ENCODE data around the gene RFC1. TPM values are rescaled to one million over a fixed set of nuclear protein-coding genes. Genes with fewer than 3 reads are reported as not detected.

Gene RFC1
- total and polyA plus RNA-seq, 4 donors = 13.3 to 45.2 (median 30.8) TPM

DNA sequence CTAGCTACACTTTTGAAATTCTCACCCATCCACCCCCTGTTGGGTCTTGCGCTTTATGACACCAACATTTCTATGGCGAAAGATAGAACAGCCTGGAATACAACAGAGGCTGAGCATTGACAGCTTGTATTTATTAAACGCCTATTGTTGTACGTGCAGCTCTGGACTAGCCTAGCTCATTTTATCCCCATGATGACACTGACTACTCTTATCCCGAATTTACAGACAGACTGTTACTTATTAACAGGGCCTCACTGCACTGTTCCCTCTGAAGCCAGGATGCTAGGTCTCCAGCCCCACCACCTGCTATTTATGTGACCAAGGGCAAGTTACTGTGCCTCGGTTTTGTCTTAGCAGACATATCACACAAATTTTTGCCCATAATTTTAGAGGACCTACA lies 1.0 kb upstream of the RFC1 start:
- peak overlapping the region in 1 of 2 donors; percentile 95 for H3K9ac ChIP-seq (ENCODE audit: low read depth in 1 of 2, low read length in 2 of 2)
- 42% methylated on average over 6 of the region's 6 CpGs for WGBS
- peak overlapping the region; percentile 94 to 97 for H3K27ac ChIP-seq (ENCODE audit: low read depth in 1 of 2, low read length in 2 of 2)
- no peak for TF ChIP-seq FOXA1 (IDR thresholded peaks at IDR 0.05)
- TF ChIP-seq, protein P1, sequence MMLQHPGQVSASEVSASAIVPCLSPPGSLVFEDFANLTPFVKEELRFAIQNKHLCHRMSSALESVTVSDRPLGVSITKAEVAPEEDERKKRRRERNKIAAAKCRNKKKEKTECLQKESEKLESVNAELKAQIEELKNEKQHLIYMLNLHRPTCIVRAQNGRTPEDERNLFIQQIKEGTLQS (IDR thresholded peaks at IDR 0.05) = no peak
- TF ChIP-seq YY1 (IDR thresholded peaks at IDR 0.05) = peak; percentile 60
- TF ChIP-seq, protein P2, sequence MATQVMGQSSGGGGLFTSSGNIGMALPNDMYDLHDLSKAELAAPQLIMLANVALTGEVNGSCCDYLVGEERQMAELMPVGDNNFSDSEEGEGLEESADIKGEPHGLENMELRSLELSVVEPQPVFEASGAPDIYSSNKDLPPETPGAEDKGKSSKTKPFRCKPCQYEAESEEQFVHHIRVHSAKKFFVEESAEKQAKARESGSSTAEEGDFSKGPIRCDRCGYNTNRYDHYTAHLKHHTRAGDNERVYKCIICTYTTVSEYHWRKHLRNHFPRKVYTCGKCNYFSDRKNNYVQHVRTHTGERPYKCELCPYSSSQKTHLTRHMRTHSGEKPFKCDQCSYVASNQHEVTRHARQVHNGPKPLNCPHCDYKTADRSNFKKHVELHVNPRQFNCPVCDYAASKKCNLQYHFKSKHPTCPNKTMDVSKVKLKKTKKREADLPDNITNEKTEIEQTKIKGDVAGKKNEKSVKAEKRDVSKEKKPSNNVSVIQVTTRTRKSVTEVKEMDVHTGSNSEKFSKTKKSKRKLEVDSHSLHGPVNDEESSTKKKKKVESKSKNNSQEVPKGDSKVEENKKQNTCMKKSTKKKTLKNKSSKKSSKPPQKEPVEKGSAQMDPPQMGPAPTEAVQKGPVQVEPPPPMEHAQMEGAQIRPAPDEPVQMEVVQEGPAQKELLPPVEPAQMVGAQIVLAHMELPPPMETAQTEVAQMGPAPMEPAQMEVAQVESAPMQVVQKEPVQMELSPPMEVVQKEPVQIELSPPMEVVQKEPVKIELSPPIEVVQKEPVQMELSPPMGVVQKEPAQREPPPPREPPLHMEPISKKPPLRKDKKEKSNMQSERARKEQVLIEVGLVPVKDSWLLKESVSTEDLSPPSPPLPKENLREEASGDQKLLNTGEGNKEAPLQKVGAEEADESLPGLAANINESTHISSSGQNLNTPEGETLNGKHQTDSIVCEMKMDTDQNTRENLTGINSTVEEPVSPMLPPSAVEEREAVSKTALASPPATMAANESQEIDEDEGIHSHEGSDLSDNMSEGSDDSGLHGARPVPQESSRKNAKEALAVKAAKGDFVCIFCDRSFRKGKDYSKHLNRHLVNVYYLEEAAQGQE (IDR thresholded peaks at IDR 0.05) = peak; percentile 43
- peak in 1 of 2 donors; percentile 19 for TF ChIP-seq HNF4A (conservative IDR thresholded peaks at IDR 0.05)
- peak; percentile 59 for TF ChIP-seq SP1 (IDR thresholded peaks at IDR 0.05)
- TF ChIP-seq HNF4G (IDR thresholded peaks at IDR 0.05) = no peak
- peak; percentile 33 to 60 for TF ChIP-seq RAD21 (IDR thresholded peaks at IDR 0.05)
- TF ChIP-seq, protein P3, sequence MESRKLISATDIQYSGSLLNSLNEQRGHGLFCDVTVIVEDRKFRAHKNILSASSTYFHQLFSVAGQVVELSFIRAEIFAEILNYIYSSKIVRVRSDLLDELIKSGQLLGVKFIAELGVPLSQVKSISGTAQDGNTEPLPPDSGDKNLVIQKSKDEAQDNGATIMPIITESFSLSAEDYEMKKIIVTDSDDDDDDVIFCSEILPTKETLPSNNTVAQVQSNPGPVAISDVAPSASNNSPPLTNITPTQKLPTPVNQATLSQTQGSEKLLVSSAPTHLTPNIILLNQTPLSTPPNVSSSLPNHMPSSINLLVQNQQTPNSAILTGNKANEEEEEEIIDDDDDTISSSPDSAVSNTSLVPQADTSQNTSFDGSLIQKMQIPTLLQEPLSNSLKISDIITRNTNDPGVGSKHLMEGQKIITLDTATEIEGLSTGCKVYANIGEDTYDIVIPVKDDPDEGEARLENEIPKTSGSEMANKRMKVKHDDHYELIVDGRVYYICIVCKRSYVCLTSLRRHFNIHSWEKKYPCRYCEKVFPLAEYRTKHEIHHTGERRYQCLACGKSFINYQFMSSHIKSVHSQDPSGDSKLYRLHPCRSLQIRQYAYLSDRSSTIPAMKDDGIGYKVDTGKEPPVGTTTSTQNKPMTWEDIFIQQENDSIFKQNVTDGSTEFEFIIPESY (IDR thresholded peaks at IDR 0.05) = peak; percentile 31
- no peaks in the 10 kb centered on the region for H3K27me3 ChIP-seq (ENCODE audit: control insufficient read depth in 4 of 4, insufficient read depth in 4 of 4, low read length in 3 of 4)
- peak overlapping the region; percentile 1 to 91 (median 88) for H3K4me3 ChIP-seq (ENCODE audit: low read depth in 1 of 3, low read length in 3 of 3)
- H3K9me3 ChIP-seq (ENCODE audit: control insufficient read depth in 4 of 4, low read length in 3 of 4) = no peaks in the 10 kb centered on the region
- no peak for DNase-seq (ENCODE audit: low spot score)
- H3K4me1 ChIP-seq (ENCODE audit: control insufficient read depth in 4 of 4, insufficient read depth in 4 of 4, low read length in 3 of 4) = peaks cover 8 to 38% (median 25%) of the 10 kb centered on the region in 4 donors
- peaks cover 0 to 1% (median 0%) of the 10 kb centered on the region in 4 donors for H3K36me3 ChIP-seq (ENCODE audit: control insufficient read depth in 4 of 4, insufficient read depth in 3 of 4, low read depth in 1 of 4, low read length in 3 of 4)

DNA sequence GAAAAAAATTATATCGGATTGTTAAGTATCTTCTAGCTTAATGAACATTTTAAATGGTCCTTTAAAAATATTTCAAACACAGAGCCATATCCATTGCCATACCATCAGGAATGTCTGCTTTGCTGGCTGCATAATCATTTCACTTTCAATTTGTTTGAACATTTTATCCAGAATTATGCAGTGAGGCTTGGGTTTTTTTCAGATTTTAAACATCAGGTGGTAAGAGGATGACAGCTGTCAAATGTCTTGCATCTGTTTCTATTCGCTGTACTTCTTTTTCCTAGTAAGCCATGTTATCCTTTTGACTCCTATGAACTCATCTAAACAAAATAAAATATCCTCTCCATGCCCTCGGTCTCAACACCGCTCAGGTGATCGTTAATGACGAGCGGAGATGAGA lies 802 bp downstream of the RFC1 start:
- 5% methylated on average over 7 of the region's 7 CpGs for WGBS
- H3K36me3 ChIP-seq (ENCODE audit: control insufficient read depth in 4 of 4, insufficient read depth in 3 of 4, low read depth in 1 of 4, low read length in 3 of 4) = peaks cover 0 to 2% (median 0%) of the 10 kb centered on the region in 4 donors
- H3K4me3 ChIP-seq (ENCODE audit: low read depth in 1 of 3, low read length in 3 of 3) = peak overlapping the region; percentile 88 to 95 (median 91)
- no peak for DNase-seq (ENCODE audit: low spot score)
- H3K9me3 ChIP-seq (ENCODE audit: control insufficient read depth in 4 of 4, low read length in 3 of 4) = no peaks in the 10 kb centered on the region
- peak overlapping the region; percentile 77 to 79 for H3K9ac ChIP-seq (ENCODE audit: low read depth in 1 of 2, low read length in 2 of 2)
- H3K4me1 ChIP-seq (ENCODE audit: control insufficient read depth in 4 of 4, insufficient read depth in 4 of 4, low read length in 3 of 4) = peaks cover 8 to 38% (median 25%) of the 10 kb centered on the region in 4 donors
- H3K27ac ChIP-seq (ENCODE audit: low read depth in 1 of 2, low read length in 2 of 2) = peak overlapping the region; percentile 94 to 97
- no peaks in the 10 kb centered on the region for H3K27me3 ChIP-seq (ENCODE audit: control insufficient read depth in 4 of 4, insufficient read depth in 4 of 4, low read length in 3 of 4)
- TF ChIP-seq, protein P3 (IDR thresholded peaks at IDR 0.05) = no peak
- TF ChIP-seq RAD21 (IDR thresholded peaks at IDR 0.05) (no peak), NR2F2 (IDR thresholded peaks at IDR 0.05) (no peak), YY1 (IDR thresholded peaks at IDR 0.05) (no peak), GABPA (IDR thresholded peaks at IDR 0.05 in 1 of 2, conservative IDR thresholded peaks at IDR 0.05 in 1 of 2) (no peak)
- TF ChIP-seq, protein P2 (IDR thresholded peaks at IDR 0.05) = no peak

Data from liver (tissue), 9 donors.